HG03135 (cell line): ENCODE results near the gene TM9SF4.

Experiments used
- ATAC-seq: cut with Tn5 transposase; IDR thresholded peaks from one replicate; pipeline ENCODE4 v1.9.1; 2021; ENCODE audit warnings: mild to moderate bottlenecking, moderate library complexity; ENCODE audit not compliant: unreplicated experiment

TM9SF4 gene, protein sequence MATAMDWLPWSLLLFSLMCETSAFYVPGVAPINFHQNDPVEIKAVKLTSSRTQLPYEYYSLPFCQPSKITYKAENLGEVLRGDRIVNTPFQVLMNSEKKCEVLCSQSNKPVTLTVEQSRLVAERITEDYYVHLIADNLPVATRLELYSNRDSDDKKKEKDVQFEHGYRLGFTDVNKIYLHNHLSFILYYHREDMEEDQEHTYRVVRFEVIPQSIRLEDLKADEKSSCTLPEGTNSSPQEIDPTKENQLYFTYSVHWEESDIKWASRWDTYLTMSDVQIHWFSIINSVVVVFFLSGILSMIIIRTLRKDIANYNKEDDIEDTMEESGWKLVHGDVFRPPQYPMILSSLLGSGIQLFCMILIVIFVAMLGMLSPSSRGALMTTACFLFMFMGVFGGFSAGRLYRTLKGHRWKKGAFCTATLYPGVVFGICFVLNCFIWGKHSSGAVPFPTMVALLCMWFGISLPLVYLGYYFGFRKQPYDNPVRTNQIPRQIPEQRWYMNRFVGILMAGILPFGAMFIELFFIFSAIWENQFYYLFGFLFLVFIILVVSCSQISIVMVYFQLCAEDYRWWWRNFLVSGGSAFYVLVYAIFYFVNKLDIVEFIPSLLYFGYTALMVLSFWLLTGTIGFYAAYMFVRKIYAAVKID

DNA sequence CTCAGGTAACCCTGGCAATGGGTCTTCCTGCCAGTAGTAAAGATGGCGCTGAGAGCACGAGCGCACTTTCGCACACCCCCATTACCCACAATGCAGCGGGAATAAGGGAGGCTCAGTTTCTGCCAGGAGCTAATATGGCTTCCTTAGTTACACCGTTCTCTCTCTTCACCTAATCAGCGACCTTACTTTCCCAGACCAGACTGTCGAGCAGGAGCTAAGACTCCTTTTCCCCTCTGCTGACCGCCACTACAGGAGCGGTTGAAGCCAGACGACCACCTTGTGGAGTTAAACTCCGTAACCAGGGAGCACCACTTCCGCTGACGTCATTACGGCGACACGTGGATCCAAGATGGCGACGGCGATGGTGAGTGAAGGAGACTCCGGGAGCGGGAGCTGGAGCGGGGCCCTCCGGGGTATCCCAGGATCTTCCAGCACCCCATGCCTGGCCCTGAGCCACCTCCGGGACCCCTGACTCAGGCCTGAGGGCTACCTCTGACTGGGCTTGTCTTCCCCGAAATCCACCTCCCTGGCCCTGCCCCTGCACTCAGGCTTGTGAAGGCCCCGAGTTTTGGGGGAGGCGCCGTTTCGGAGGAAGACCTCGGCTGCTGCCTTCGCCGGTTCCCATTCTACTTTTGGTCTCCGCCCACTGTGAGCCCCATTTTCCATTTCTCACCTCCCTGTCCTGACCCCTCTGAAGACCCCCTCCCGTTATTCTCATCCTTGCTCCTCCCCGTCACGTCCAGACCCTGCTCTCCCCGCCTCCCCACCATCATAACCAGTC, at the start of gene TM9SF4:
TSS of gene TM9SF4 (plus strand) at position 323 of the 781 bp plus-strand sequence. CDS start at position 350, 27 bp downstream.
- peak; percentile 80 for ATAC-seq

DNA sequence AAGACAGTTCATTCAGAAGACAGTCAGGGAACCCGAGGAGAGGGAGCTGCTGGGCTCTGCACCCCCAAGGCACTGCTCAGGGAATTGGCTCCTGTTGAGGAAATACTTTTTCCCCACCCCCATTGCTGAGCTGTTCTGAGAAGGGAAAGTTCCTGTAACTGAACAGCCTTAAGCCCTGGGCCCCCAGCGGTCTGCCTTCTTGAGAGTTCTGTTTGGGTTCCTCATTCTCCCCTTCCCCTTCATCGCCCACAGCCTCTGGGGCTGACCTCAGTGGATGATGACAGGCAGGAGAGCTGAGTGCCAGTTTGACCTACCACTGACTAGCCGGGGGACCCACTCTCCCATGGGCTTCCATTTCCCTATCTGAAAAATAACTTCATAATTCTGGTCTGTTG, 46.7 kb upstream of the TM9SF4 start:
- ATAC-seq = no peak

DNA sequence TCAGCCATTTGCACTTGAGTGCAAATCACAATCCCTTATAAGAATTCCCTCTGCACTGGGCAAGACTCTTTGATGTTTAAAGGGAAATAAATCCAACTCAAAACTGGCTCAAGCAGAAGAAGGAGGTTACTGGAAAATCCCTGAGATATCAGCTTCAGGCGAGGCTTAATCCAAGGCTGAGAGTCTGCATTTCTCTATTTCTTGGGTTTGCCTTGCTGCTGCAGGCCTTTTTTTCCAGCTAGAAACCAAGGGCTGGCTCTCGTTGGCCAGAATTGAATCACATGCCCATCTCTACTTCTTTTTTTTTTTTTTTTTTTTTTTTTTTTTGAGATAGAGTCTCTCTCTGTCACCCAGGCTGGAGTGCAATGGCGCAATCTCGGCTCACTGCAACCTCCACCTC, 45.8 kb upstream of the TM9SF4 start:
- ATAC-seq = no peak

DNA sequence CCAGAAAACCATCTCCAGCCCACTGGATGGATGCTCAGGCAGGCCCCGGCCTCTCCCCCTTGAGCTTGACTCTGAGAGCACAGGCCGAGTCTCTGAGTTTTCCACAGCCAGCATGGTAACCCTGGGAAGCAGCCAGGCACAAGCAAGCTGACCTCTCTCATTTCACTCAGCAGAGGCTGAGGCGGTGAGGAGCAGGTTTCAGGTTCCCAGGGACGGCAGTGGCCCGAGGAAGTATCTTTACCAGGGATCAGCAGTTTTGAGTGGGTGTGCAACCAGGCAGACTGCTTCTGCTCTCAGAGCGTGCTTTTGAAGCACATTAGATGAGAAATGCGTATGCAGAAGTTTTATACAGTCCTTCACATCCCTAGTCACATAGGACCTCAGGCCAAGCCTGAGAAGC, 44.8 kb upstream of the TM9SF4 start:
- no peak for ATAC-seq

DNA sequence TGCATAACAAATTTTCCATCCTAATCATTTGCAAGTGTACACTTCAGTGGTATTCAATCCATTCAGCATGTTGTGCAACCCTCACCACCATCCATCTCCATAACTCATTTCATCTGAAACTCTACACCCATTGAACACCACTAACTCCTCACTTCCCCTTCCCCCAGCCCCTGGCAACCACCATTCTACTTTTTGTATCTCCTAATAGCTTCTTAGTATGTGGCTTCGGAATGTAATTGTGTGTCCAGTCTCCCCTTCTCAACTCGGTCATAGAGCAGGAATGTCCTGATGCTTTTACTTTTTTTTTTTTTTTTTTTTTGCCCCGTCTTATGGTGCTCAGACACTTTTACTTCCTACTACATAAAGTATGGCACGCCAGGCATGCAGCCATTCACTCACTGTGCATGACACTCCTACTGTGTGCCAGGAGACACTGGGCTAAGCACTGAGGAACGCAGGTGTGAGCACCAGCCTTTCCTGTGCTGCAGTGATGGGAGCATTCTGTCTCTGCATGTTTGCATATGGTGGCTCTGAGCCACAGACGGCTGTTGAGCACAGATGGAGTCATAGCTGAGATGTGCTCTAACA, 42.2 kb upstream of the TM9SF4 start:
- ATAC-seq = no peak

DNA sequence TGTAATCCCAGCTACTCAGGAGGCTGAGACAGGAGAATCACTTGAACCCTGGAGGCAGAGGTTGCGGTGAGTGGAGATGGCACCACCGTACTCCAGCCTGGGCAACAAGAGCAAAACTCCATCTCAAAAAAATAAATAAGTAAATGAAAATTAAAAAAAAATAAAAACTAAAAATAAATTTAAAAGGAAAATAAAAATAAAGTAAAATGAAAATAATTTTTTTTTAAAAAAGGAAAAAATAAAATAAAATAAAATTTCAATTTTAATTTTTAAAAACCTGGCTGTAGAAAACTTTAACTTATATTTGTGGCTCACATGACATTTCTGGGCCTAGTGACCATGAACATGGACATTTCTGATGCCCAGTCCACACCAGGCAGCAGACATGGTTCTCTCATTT, 41.3 kb upstream of the TM9SF4 start:
- no peak for ATAC-seq

DNA sequence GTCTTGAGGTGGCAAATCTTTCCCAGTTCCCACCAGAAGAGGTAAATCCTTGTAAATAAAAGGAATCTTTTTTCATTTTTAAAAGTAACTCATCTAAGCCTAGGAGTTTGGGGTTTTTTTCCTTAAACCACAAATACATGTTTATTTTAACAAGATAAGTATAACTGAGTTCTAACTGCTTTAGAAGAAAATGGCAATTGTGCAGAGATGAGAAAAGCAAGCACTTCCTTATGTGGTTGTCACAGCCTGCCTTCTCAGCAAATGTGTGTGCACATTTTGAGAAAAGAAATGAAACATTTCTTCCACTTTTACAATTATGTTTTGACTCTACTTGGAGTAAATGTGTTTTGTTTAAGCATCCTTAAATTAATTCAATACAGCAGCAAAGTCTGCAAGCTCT, 39.8 kb upstream of the TM9SF4 start:
- ATAC-seq = no peak

DNA sequence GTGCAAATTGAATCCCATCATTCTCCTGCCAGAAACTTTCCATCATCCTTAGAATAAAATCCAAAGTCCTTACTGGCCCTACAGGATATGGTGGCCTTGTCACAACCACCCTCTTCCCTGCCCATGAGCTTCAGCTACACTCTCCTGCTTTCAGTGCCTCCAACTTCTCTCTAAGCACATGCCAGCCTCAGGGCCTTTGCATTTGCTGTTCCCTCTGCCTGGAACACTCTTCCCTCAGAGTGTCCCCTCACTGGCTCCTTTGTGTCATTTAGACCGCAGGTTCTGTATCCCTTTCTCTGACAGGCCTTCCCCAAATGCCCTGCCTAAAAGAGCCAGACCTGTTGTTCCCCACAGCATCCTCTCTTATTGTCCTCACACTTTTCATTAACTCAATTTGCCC, 39.2 kb upstream of the TM9SF4 start:
- no peak for ATAC-seq

DNA sequence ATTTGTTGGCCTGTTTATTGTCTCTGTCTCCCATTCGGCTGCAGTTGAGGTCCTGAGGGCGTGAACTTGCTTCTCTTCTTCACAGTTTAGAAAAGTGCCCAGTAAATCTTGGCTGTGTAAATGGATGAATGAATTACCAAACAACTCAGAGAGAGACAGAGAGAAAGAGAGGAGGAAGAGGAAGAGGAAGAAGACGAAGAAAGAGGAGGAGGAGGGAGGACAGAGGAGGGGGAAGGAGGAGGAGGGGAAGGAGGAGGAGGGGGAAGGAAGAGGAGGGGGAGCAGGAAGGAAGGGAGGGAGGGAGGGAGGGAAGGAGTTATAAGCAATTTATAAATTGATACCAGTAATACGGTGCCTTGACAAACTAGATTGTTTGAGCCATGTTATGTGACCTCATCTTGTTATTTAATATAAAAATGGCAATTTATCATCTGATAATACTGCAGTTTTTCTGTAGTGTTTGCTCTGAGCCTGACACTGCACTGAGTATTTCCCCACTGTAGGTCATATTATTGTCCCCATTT, 38.8 kb upstream of the TM9SF4 start:
- no peak for ATAC-seq

DNA sequence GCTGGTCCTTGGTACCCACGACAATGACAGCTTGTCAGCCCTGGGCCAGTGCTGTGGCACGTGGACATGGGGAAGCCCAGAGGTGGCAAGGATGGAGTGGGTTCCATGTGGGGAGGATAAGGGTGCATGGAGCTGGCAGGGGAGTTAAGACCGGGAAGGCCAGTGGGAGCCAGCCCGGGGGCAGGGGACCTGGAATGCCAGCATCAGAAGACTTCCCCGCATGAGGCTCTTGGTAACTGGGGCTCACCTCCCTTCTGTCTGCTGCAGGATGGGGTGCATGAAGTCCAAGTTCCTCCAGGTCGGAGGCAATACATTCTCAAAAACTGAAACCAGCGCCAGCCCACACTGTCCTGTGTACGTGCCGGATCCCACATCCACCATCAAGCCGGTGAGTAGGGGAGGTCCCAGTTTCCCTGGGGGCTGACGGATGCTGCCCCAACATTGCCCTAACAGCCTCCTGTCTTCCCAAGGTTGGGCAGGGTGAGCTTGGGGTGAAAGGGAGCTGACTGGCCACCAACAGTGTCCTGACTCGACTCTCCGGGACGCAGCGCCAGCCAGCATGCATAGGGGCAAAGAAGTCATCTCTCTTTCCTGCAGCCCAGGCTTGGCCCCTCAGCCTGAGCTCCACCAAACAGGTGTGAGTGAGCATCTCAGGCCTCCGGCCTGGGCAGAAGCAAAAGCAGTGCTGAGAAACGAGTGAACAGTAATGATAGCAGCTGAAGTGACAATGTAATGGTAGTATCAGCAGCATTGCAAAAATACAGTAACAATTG, 37.9 kb upstream of the TM9SF4 start:
- ATAC-seq = no peak

DNA sequence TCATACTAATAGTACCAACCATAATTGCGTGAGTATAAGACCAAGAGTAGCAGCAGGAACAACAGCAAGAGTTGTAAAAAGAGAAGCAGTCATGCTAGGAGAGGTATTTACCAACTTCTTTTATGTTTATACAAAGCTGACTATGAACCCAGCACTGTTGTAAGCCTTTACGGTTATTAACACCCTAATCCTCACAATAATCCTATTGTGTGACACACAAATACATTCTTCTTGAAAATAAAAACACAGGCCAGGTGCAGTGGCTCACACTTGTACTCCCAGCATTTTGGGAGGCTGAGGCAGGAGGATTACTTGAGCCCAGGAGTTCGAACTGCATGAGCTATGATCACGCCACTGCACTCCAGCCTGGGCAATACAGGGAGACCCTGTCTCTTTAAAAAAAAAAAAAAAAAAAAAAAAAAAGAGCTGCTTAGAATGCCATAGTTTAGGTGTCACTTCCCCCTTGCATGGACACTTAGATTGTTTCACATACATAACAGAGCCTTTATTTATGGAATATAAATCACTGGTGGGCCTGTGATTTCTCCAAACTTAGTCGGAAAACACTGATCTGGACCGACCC, 37.3 kb upstream of the TM9SF4 start:
- ATAC-seq = no peak

DNA sequence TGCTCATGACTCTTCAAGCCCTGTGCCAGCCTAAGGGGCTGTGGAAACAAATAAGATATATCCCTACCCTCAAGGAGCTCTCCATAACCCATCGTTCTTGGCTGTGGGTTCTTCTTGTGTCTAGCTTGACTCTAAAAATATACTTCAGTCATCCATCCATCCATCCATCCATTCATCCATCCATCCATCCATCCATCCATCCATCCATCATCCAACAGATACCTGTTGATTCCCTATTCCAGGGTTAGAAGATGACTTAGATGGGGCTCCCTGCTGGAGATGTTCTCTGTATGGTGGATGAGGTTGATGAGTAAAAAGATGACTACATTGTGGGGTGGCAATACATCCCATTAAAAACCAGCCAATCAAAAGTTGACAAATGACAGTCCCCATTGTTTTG, 34.0 kb upstream of the TM9SF4 start:
- ATAC-seq = no peak

DNA sequence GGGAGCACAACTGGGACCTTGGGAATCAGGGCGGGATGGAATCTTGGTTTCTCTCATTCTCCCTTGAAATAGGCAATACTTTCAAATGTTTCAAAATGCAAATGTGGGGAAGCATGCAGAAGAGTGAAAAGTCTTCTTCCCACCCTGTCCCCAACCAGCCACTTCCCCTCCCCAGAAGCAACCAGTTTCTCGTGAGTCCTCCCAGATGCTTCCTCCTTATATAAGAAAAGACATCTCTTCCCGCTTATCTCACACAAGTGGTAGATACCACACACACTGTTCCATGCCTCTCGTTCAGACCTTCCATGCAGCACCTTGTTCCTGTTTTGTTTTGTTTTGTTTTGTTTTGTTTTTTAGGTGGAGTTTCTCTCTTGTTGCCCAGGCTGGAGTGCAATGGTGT, 32.3 kb upstream of the TM9SF4 start:
- ATAC-seq = no peak

DNA sequence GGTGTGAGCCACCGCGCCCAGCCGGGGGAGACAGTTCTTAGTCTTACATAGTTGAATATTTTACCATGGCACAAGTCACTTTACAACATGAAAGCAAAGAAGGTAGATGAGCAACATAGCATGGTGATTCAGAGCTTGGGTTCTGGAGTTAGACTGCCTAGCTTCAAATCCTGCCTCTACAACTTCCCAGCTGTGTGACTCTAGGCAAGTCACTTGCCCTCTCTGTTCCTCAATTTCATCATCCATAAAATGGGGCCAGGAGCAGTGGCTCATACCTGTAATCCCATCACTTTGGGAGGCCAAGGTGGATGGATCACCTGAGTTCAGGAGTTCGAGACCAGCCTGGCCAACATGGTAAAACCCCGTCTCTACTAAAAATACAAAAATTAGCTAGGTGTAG, 31.2 kb upstream of the TM9SF4 start:
- no peak for ATAC-seq

DNA sequence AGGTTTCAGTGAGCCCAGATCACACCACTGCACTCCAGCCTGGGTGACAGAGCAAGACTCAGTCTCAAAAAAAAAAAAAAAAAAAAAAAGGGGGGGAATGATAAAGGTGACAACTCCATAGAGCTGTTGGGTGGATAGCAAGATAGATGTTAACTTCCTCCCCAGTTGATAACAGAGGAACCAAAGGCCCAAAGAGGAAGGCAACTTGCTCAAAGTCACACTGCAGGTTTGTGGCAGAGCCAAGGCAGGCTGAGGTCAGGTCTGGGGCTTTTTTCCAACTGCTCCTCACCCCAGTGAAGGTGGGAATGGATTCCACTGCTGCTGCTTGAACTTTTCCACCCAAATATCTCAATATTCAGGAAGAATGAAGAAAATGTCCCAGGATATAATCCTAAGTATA, 30.7 kb upstream of the TM9SF4 start:
- no peak for ATAC-seq

DNA sequence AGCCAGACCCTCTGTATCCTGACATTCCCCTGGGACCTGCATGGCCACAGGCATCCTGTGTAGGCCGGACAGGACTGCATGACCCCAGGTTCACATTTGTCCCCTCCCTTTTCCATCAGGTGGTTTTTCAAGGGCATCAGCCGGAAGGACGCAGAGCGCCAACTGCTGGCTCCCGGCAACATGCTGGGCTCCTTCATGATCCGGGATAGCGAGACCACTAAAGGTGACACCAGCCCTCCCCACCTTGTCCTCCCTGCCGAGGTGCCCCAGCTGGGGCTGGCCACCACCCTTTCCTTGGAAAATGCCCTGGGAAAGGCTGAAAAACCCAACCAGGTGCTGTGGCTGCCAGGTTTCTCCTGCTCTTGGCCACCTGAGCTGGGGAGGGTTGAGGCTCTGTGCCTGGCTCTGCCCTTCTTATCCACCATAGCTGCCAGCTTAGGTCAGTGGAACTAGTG, 29.8 kb upstream of the TM9SF4 start:
- no peak for ATAC-seq

DNA sequence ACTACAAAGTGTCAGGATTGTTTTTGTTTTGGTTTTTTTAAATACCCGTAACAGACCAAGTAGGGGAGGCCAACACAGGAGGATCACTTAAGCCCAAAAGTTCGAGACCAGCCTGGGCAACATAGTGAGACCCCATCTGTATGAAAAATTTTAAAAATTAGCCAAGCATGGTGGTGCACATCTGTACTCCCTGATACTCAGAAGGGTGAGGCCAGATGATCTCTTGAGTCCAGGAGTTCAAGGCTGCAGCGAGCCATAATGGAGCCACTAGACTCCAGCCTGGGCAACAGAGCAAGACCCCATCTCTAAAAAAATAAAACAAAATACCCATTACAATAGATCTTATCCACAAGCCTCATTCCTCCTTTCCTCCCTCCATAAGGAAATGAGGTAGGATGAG, 28.7 kb upstream of the TM9SF4 start:
- no peak for ATAC-seq

DNA sequence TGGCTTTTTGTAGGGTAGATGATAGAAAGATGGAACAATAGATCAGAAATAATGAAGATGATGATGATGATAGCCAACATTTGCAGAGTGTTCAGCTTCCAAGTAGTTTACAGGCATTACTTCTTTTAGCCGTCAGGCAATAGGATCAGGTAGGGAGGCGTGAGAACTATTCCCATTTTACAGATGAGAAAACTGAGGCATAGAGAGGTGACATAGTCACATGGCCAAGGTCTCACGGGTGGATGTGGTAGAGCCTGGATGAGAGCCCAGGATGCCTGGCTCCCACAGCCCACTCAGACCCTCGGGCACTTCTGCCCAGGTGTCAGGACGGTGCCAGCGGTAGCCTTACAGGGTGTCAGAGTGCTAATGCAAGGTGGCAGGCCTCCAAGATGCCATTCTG, 26.0 kb upstream of the TM9SF4 start:
- ATAC-seq = no peak

DNA sequence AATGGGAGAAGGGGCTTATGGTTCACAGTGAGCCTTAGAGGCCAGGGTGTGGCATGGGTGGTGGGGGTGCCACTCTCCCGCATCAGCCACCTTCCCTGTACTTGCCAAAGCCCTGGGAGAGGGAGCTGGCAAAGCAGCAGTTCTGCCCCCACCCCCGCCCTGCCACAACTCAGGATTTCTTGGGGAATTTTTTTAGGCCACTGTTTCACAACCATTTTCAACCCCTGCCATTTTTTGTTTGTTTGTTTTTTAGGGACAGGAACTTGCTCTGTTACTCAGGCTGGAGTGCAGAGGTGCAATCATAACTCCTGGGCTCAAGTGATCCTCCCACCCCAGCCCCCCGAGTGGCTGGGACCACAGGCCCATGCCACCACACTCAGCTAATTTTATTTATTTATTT, 22.4 kb upstream of the TM9SF4 start:
- no peak for ATAC-seq

DNA sequence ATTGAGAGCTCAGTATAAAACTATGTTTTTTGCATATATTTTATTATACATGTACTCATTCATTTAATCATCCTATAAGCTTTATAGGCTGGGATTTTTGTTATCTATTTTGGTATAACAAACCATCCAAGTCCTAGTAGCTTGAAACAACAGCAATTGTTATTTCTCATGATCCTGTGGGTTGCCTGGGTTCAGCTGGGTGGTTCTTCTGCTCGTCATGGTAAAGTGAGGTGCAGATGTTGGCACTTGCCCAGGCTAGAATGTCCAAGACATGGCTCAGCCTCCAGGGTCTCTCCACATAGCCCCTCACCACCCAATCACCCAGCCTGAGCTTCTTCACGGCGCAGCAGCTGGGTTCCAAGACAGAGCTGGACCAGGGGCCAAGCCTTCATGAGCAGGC, 20.8 kb upstream of the TM9SF4 start:
- no peak for ATAC-seq
